Kidney epithelial cell (primary cell): ENCODE results near the gene CXCL17. TPM values are rescaled to one million over a fixed set of nuclear protein-coding genes. Genes with fewer than 3 reads are reported as not detected.

Experiments used
- DNase-seq: peaks from one replicate; pipeline ENCODE4 v3.0.0-alpha.2; 2010; ENCODE audit warnings: low read depth
- H3K27me3 ChIP-seq: 2 replicates; pipeline ENCODE4 v1.6.0; 2011; ENCODE audit warnings: low read length; ENCODE audit not compliant: control insufficient read depth, insufficient read depth
- H3K36me3 ChIP-seq: 2 replicates; pipeline ENCODE4 v1.5.1; 2011; ENCODE audit warnings: low read length; ENCODE audit not compliant: control insufficient read depth, insufficient read depth
- H3K4me3 ChIP-seq: 2 replicates; pipeline ENCODE4 v1.5.1; 2011; ENCODE audit warnings: low read depth, mild to moderate bottlenecking, control low read depth, low read length
- CTCF ChIP-seq: IDR thresholded peaks from 2 replicates; pipeline ENCODE4 v1.5.1; 2011; ENCODE audit warnings: mild to moderate bottlenecking, moderate library complexity, low read length, control low read depth, inconsistent platforms; ENCODE audit not compliant: insufficient read depth, poor library complexity, severe bottlenecking
- total RNA-seq: library from RNA; depleted of rRNA; stranded (reverse); fragments of >200 nt; gene quantifications from 2 replicates; pipeline ENCODE4 v1.2.3, GENCODE V29; 2015

CXCL17 gene
- total RNA-seq, 1 donor from 2014 or later = not detected

- Histone ChIP-seq H3K36me3 (no peaks in the 10 kb centered on the region), H3K4me3 (no peak overlapping the region), H3K27me3 (no peaks in the 10 kb centered on the region)
- no peak for TF ChIP-seq CTCF
- no peak for DNase-seq
Observed at GRCh38 chr19:42411581-42412178, 31.1 kb downstream of the CXCL17 start.

DNA sequence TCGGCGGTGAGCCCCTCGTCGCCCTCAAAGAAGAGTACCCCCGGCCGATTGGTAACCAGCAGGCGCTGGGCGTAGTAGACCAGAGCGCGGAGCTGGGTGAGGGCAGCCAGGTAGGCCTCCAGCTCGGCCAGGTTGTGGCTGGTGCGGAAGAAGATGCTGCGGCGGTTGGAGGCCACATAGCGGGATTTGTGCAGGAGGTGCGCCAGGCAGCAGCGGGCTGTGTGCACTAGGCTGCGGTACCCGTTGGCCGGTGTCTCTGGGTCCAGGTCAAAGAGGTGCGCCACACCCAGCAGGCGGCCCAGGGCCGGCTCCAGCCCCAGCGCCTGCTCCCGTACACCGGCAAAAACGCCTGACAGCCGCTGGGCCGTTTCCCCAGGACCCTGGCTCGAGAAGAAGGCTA lies 32.4 kb downstream of the CXCL17 start:
- no peak for TF ChIP-seq CTCF
- Histone ChIP-seq H3K27me3 (no peaks in the 10 kb centered on the region), H3K36me3 (no peaks in the 10 kb centered on the region), H3K4me3 (no peak overlapping the region)
- no peak for DNase-seq

DNA sequence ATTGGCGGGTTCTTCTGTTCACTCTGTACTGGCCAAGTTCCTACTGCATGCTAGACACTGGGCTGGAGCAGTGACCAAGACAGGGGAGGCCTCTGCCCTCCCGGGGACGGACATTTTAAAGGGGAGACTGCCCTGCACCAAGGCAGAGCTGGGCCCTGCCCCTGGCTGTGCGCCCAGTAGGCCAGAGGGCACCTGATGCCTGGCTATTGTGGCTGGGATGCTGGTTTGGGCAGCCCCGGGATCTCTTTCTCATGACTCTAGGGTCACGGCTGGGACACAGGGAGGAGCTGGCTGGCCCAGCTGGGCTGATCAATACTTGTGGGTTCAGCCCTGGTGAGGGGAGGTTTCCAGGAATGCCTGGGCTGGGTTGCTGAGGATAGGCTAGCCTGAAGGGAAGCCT lies 33.3 kb downstream of the CXCL17 start:
- DNase-seq = no peak
- Histone ChIP-seq H3K4me3 (no peak overlapping the region), H3K27me3 (no peaks in the 10 kb centered on the region), H3K36me3 (no peaks in the 10 kb centered on the region)
- TF ChIP-seq CTCF = no peak

GRCh38 chr19:42407816-42408175 lies 35.0 kb downstream of the CXCL17 start:
- H3K36me3 ChIP-seq = no peaks in the 10 kb centered on the region
- no peak overlapping the region for H3K4me3 ChIP-seq
- no peak for DNase-seq
- H3K27me3 ChIP-seq = no peaks in the 10 kb centered on the region
- no peak for TF ChIP-seq CTCF

GRCh38 chr19:42407085-42407815 lies 35.5 kb downstream of the CXCL17 start:
- no peak for DNase-seq
- TF ChIP-seq CTCF = no peak
- H3K36me3 ChIP-seq = no peaks in the 10 kb centered on the region
- H3K27me3 ChIP-seq = no peaks in the 10 kb centered on the region
- H3K4me3 ChIP-seq = no peak overlapping the region

GRCh38 chr19:42406111-42406510 lies 36.6 kb downstream of the CXCL17 start:
- H3K36me3 ChIP-seq = no peaks in the 10 kb centered on the region
- no peaks in the 10 kb centered on the region for H3K27me3 ChIP-seq
- no peak for DNase-seq
- no peak overlapping the region for H3K4me3 ChIP-seq
- TF ChIP-seq CTCF = no peak
